Measurements from ENCODE around the gene A1BG.

Gene A1BG, protein sequence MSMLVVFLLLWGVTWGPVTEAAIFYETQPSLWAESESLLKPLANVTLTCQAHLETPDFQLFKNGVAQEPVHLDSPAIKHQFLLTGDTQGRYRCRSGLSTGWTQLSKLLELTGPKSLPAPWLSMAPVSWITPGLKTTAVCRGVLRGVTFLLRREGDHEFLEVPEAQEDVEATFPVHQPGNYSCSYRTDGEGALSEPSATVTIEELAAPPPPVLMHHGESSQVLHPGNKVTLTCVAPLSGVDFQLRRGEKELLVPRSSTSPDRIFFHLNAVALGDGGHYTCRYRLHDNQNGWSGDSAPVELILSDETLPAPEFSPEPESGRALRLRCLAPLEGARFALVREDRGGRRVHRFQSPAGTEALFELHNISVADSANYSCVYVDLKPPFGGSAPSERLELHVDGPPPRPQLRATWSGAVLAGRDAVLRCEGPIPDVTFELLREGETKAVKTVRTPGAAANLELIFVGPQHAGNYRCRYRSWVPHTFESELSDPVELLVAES

DNA sequence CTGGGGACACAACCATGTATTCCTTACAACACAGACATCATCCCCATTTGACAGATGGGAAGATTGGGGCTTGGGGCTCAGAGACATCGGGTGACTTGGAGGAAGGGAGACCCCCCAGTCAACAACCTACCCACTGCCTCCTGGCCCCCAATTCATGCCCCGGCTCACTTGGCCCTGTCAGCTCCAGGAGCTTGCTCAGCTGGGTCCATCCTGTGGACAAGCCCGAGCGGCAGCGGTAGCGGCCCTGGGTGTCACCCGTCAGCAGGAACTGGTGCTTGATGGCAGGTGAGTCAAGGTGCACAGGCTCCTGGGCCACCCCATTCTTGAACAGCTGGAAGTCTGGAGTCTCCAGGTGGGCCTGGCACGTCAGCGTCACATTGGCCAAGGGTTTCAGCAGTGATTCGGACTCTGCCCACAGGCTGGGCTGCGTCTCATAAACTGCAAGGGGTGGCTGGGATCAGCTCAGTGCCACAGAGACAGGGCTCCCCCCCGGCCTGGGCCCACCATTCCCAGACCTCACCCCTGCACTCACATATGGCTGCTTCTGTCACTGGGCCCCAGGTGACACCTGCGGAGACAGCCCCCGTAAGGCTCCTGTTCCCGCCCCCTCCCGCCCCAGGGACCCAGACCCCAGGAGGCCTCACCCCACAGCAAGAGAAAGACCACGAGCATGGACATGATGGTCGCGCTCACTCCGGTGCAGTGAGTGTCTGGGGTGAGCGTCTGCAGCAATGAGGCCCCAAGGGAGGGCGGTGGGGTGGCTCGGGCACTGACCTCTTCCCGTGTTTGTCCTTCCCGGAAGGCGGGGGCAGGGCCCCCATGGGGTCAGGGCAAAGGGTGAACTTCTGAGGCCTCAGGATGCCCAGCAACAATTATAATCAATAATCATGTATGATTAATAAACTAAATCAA is at the start of gene A1BG:
TSS of gene A1BG (minus strand) at position 733 of the 912 bp plus-strand sequence. CDS start at position 678, 55 bp downstream.
- DNase-seq, result no peak

DNA sequence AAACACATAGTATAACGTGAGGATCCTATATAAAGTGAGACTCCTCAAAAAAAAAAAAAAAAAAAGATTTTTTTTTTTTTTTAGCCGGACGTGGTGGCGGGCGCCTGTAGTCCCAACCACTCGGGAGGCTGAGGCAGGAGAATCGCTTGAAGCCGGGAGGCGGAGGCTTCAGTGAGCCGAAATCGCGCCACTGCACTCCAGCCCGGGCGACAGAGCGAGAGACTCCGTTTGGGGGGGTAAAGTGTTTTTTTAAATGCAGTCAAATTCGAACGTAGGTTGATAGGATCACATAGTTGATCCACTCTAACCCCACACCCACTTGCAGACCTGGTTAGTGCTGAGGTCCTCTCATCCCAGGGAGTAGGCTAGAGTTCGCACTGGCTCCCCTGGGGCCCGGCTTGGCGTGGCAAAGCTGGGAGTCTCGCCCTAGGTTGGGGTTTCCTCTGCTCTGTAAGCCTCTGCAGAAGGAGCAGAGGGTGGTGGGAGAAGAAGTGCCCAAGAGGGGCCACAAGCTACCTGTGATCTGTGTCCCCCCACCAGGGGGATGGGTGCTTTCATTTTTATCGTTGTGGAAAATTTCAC is 48.6 kb upstream of the A1BG start:
- DNase-seq, result no peak

DNA sequence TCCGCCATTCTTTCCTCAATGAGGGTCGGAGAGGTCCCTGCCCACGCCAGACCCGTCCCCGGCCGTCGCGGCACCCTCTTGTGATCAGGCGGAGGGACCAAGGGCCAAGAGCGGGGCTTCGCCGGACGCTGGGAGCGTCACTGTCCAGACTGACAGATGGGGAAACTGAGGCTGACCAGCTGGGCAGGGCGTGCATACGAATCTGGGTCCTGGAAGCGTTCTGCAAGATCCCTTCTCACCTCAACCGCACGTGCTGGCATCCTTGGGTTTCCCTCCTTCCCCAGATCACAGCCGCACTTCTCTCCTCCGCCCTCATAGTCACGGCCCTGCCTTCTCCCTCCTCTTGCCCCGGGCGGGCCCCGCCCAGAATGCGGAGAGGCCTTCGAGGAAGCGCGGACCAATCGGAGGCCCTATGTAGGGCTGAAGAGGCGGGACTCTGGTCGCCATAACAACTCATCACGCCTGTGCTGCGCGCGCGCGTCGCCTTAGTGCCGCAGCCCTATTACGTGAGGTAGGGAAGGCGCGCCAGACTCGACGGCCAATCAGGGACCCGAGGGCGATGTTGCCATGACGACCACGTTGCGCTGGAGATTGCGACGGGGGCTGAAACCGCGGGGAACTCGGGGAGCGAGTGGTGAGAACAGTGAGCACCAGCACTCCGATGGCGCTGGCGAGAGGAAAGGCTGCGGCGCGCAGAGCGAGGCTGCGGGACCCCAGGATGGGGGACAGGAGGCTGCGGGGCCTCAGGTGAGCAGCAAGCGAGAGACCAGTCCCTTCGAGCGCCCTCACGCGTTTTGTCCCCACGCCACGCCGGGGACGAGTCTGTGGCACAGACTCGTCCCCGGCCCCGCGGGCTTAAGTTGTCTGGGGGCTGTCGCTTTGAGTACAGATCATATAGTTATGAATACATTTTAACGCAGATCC is 47.9 kb upstream of the A1BG start:
- no peak for DNase-seq

DNA sequence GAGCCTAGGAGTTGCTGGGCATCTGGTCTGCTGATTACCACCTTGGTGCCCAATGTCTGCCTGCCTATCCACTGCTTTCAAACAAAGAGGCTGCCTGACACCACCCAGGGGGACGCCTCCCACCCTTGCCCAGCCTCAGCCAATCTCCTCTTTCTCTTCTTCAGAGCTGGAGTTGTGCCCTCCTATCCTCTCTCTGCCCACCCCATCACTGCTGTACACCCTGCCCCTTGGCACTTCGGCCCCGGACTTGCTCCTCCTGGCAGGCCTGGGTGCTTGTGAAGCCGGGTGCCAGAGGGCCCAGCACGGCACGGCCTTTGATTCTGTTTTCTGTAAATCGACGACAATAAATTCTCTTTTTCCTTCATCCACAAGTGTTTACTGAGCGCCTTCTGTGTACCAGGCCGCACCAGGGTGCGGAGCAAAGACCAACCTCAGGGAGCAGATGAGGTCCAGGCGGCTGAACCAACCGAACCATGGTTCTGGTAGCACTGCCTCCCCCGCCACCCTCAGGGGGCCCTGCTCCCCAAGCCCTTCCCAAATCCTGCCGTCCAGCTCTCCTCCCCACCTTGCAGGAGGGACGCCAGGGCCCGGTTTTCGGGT is 47.1 kb upstream of the A1BG start:
- DNase-seq, result no peak

DNA sequence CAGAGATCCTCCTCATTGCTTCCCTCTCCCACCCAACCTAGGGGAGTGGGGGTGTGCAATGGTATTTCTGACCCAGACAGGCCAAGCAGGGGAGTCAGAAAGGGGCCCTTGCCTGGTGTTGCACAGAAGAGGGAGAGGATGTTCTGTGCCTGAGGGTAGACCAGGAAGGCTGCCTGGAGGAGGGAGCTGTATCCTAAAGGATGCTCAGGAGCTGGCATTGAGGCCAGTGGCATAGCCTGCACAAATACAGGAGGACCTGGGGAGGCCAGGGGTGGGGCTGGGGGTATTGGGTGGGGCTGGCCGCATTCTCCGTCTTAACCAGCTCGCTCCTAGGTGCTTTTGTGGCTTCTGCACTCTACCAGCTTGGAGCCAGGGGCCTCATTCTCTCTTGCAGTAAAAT is 46.6 kb upstream of the A1BG start:
- DNase-seq, result no peak

DNA sequence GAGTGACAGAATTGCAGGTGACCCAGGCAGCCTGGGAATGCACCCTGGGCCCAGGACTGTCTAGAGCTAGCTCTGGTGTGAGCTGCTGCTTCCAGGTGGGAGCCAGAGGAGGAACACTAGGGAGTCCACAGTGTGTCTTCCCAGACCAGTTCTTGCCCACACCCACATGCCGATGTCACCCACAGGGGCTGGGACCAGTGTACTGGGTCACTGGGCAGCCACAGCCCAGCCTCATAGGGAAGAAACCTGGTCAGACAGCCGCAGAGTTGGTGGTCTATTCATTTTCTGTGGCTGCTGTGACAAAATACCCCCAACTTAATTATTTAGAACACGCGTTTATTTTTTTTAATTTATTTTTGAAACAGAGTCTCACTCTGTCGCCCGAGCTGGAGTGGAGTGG is 45.3 kb upstream of the A1BG start:
- no peak for DNase-seq

DNA sequence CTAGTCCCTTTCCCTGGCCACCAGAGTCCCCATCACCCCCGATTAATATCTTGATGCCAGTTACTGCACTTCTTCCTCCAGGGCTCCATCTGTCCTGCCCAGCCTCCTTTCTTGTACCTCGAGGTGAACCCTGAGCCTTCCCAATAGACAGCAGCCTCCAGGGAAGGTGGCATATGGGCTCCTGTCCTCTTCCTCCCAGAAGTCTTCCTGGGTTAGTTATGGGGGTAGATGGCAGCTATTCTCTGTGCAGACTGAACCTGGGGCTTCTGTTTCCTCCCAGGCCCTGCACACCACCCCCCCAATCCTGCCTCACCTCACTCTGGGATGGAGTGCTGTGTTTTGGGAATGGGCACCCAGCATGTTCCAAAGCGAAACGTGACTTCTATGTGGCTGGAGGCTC is 44.8 kb upstream of the A1BG start:
- DNase-seq, result no peak

DNA sequence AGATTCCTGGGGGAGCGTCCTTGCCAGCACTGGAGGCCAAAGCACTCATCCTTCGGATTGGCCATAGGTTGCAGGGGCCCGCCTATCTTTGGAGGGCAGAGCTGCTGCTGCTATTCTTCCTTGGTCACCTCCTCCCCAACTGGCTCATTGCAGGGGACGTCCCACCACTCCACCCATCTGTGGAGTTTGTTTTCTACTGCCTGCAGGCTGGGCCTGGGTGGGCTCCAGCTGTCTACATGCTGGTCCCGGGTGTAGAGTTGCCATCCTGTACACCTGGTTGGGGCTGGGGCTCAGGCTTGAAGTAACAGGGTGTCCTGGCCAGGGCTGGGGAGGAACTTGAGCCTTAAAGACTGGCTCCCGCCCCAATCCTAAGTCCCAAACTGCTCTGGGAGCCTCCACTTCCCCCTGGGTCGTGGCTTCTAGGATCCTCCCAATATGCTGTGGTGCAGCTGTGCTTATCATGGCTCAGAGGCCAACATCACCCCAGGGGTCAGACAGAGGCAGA is 44.3 kb upstream of the A1BG start:
- DNase-seq, result no peak

DNA sequence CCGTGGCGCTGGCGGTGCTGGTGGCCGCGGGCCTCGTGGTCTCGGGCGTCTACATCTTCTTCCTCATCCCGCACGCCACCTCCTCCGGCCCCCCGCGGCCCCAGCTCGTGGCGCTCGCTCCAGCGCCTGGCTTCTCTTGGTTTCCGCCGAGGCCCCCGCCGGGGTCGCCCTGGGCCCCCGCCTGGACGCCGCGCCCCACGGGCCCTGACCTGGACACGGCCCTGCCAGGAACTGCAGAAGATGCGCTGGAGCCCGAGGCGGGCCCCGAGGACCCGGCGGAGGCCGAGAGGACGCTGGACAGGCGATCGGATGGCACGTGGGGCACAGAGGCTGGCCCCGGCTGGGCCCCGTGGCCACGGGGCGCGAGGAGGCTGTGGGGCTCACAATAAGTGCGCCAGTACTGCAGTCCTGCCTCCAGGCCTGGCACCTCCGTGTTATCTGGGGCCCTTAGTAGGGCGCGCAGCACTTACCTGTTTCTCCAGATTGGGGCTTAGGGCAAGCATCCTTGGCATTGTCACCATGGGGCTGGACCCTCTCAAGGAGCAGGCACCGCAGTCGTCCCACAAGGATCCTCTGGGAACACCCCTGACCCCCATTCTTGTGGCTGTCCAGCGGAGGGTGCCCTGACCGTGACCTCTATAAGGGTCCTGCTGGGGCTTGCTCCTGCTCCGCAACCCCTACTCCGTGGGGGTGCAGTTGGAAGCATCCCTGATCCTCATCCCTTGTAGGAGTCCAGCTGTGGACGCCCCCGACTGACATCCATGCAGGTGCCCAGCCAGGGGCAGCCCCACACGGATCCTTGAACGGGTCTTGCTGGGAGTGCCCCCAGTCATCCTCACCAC is 43.6 kb upstream of the A1BG start:
- DNase-seq, result no peak

DNA sequence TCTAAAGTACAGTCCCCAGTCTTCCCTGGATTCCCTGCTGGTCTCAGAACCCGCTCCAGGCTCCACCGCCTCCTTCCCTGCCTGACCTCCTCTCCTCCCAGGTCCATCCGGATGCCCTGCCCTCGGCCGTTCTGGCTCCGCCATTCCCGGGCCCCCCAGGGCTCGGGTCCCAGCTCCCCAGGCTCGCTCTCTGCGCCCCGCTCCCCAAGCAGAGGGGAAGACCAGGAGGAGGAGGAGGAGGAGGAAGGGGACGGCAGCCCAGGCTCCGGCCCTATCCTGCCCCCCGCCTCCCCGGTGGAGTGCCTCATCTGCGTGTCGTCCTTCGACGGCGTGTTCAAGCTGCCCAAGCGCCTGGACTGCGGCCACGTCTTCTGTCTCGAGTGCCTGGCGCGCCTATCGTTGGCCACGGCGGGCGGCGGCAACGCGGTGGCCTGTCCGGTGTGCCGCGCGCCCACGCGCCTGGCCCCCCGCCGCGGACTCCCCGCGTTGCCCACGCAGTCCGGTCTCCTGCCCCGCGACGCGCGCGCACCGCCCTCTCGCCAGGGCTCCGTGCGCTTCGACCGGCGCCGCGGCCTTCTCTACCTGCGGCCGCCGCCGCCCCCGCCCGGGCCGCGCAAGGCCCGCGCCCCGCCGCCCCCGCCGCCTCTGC is 42.8 kb upstream of the A1BG start:
- no peak for DNase-seq

DNA sequence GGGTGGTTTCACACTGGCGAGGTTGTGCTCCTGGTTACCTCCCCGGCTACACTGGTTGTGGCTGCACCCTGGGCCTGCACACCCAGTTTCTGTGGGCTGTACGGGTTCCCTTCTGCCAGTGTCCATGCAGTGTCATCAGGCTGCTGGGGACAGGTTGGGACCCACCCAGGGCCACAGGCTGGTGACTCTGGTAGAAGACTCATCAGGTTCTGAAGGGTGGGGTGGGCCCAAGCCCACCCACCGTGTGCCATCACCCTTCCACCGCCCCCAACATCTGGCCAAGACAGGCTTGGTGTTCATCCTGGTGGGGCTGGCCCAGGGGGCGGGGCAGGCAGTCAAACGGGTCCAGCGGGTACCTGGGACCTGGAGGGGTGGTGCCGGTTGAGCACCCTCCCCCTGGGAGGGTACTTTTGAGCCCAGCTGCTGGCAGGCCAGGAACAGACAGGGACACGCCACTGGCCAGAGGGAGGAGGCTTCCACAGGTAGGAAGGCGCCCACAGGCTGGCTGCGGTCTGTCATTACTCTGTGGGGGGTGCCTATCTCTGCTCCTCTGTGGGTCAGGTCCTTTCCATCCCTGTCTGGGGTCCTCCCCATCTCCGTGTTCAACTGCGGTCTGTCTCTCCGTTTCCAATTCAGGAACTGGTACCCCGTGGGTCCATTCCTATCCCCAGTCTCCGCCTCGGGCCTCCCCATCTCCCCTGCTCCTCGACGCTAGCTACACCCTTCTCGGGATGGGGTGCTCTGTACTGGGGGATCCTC is 42.1 kb upstream of the A1BG start, which contains the start of gene RNF225:
TSS of gene RNF225 (plus strand) at position 437 of the 759 bp plus-strand sequence. CDS start 434 bp downstream, outside the sequence.
- no peak for DNase-seq

DNA sequence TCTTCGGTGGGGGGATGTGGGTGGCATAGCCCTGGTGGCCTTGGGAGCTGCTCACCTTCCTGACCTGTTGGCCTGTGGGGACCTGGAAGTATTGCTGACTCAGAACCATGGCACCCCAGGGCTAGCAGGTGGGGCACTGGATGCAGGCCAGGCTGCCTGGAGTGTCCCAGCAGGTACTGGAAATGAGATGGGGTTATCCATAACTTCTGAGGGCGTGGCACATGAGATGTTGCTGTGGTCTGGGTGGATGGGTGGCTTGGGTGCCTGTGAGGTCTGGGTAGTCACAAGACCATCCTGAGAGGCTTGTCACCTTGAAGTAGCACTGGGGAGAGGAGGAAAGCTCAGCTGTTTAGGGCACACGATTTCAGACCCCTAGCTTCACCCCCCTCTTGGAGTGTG is 41.5 kb upstream of the A1BG start:
- no peak for DNase-seq

DNA sequence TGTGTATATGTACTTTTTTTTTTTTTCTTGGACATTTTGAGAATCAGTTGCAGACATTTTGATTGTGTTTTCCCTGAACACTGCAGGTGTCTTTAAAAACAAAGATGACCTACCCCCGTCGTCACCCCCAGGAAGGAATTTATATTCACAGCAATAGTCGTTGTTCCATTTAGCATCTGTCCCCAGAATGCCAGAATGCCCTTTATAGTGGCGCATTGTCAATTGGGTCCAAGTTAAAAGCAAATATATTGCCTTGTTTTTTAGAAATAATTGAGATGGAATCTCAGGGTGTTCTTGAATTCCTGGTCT is 40.4 kb upstream of the A1BG start:
- DNase-seq, result no peak

DNA sequence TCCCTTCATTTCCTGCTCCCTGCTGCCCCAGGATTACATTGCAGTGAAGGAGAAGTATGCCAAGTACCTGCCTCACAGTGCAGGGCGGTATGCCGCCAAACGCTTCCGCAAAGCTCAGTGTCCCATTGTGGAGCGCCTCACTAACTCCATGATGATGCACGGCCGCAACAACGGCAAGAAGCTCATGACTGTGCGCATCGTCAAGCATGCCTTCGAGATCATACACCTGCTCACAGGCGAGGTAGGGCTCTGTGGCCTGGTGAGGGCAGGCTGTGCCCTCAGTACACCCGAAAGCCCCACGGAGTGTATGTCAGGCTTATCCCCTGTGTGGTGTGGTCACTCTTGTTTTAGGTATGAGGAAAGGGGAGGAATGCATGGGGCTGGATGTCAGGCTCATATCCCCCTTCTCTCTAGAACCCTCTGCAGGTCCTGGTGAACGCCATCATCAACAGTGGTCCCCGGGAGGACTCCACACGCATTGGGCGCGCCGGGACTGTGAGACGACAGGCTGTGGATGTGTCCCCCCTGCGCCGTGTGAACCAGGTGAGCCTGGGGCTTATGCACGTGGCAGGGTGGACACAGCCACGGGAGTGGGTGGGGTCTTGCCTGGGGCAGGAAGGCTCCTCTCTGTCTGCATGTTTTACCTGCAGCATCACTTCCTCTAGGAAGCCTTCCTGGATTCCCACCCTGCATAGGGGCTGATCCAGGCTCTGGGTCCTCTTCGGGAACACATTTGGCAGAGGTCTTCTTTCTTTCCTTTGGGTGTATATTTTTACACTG is 39.8 kb upstream of the A1BG start:
- no peak for DNase-seq

DNA sequence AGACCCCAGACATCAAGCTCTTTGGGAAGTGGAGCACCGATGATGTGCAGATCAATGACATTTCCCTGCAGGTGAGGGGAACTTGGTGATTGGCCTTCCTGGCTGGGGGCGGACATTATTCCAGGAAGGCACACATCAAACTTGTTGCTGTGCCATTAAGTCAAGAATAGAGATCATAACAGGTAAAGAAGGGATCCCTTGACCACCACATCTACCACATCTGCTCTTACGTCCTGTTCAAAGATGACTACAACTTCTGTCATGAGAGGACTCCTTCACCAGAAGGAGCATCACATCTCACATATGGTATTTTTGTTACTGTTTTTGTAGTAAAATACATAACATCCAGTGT is 34.9 kb upstream of the A1BG start:
- DNase-seq, result no peak

DNA sequence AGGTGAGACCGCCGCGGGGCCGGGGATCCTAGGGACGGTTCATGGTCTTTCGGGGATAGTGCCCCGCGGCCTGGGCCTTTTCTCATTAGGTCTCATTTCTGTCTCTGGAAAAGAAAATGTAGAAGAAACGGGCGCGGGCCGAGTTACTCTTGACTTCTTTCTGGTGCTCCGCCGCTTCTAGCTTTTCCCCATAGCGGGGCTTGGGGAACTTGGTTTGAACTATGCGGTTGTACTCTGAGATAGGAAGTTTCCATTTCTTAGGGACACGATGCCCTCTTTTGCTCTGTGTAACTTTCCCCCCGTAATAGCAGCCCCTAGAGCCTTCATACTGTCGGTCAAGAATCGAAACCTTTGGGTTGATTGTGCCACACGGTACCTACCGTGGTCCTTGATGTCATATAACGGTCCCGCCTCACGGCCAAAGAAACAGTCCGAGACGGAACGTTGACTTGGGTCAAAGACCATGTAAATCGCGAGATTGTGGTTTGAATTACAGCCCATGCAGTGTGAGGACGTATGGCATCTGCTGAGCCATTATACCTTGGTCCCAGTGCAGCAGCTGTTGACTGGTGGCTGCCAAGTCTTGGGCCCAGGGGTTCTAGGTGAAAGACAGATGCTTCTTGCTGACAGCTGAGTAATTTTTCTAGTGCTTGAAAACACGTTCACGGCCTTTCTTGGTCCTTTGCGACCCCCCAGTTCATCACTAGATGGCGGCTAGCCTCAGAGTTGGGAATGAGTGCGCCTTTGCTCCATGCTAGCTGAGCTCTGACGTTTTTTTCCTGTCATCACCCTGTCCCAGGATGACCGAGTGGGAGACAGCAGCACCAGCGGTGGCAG is 34.3 kb upstream of the A1BG start:
- no peak for DNase-seq

DNA sequence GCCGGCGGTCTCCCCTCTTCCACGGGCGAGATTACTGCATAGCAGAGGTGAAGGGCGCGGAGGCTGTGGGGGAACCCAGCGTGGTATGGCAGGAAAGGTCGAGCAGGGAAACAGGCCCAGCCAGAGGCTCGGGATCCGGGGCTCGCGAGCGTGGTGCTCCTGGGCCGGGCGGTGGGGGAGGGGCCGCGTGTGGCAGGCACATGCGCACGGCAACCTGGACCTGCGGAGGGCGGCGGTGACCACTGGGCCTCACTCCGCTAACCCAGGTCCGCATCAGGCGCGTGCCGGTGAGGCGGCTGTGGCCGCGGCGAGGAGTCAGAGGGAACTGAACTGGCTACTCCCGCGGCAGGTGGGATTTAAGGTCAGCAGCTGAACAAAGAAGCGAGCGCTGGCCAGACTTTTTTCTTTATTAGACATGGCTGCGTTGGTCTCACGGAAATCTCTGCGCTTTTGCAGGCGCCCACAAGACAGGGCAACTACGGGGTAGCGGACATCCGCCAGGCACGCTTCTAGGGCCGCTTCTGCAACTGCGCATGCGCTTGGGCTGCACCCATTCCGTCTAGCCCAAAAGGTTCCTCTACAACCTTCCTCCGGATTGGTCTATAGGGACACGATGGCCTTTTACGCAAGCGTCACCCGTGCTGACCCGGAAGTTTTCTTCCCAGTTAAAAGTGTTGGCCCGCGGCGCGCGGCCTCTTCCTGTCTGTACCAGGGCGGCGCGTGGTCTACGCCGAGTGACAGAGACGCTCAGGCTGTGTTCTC is 33.5 kb upstream of the A1BG start, which contains the start of gene RPS5:
TSS of gene RPS5 (plus strand) at position 694 of the 762 bp plus-strand sequence. CDS start 869 bp downstream, outside the sequence.
- no peak for DNase-seq
